Measurements from ENCODE around the gene HMX1.

HMX1 gene

DNA sequence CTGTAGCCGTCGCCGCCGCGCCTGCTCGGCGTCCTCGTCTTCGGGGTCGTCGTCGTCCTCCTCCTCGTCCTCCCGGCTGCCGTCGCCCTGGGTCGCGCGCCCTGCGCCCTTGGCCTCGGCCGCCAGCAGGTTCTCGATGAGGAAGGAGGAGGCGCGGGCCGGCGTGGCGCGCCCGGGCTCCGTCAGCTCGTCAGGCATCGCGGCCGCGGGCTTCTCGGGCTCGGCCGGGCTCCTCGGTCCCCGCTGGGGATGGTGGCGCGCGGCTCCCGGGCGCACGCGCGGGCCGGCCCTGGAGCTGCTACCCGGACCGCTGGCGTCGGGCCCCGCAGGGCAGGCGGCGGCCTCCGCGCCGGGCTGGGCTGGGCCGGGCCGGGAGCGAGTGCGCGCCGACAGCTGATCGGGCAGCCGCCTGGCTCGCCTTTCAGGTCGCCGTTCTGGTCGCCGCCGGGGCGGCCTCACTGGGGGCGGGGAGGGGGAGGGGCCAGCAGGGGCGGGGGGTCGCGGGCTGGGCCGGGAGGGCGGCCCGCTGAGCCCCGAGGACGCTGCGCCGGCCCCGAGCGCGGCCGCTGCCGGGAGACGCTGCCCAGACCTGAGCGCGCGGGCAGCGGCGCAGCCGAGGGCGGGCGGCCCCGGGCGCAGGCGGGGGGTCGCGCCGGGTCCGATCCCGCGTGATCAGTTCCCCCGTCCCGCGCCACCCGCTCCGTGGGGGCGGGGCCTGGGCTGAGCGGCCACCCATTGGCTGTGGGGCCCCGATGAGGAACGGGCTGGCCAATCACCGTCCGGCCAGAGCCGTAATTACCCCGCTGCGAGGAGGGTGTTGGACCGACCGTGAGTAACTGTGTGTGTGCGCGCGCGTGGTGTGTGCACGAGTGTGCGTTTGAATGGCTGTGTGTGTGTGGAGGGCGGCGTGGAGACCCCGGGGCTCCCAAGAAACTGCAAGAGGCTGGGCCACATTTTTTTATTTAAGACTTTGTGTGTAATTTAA, at the start of gene HMX1:
TSS of gene HMX1 (minus strand) at position 423 of the 985 bp plus-strand sequence. CDS start at position 198, 225 bp downstream.
- H3K9me3 ChIP-seq (ENCODE audit: control insufficient read depth, low read length): no peaks in the 10 kb centered on the region
- H3K36me3 ChIP-seq (ENCODE audit: control insufficient read depth, insufficient read depth, low read length): no peaks in the 10 kb centered on the region
- H3K4me1 ChIP-seq (ENCODE audit: control insufficient read depth, insufficient read depth, low read length): no peaks in the 10 kb centered on the region
- H3K27me3 ChIP-seq (ENCODE audit: control insufficient read depth, insufficient read depth, low read length): peaks cover 88% of the 10 kb centered on the region
- H3K4me3 ChIP-seq (ENCODE audit: low read length): no peak within 1 kb of the TSS
- no peak within 1 kb of the TSS for H3K9ac ChIP-seq (ENCODE audit: low read length)

DNA sequence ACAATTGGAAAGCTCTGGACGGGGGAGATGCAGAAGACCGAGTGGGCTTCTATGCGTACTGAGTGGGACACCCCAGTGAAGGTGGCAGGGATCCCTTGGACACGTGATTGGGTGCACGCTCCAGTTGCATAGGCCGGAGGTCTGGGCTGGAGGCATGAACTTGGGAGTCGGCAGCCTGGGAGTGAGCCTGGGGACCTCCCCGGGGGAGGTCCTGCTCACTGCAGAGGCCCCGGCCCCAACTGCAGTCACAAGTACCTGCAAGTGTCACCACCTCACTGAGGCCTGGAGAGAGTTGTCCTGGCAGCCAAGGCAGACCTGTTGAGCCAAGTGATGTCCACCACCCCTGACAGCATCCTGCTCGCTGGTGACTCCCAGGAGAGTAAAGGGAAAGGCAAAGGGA, 49.3 kb upstream of the HMX1 start:
- H3K9ac ChIP-seq (ENCODE audit: low read length): no peak overlapping the region
- H3K36me3 ChIP-seq (ENCODE audit: control insufficient read depth, insufficient read depth, low read length): no peaks in the 10 kb centered on the region
- H3K4me1 ChIP-seq (ENCODE audit: control insufficient read depth, insufficient read depth, low read length): no peaks in the 10 kb centered on the region
- no peaks in the 10 kb centered on the region for H3K9me3 ChIP-seq (ENCODE audit: control insufficient read depth, low read length)
- no peak overlapping the region for H3K4me3 ChIP-seq (ENCODE audit: low read length)
- H3K27me3 ChIP-seq (ENCODE audit: control insufficient read depth, insufficient read depth, low read length): peaks cover 5% of the 10 kb centered on the region

DNA sequence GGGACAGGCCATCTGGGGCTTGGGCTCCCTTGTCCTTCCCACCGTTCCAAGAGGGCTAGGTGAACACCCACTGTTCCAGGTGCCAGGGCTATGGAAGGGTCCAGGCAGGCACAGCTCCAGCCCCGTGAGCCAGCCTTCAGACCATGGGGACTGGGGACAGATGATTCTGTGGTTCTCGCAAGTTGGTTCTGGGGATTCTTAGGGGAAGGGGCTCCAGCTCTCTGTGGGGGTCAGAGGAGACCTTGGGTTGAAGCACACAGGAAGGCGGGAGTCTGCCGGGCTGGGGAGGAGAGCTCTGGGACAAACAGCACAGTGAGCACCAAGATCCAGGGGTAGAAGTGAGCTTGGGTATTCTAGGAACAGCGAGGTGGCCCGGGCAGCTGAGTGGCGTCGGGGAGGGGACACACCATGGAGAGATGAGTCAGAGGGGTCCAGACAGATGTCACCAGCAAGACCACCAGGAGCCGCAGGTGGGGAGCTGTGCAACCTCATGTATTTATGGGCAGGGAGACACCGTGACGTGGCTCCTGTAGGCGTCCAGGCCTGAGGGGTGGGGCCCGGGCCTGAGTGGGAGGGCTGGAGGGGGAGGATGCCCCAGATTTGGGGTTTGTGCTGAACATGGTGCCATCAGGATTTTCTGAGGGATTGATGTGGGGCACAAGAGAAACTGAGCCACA, 48.8 kb upstream of the HMX1 start:
- Histone ChIP-seq H3K4me3 (ENCODE audit: low read length) (no peak overlapping the region), H3K9me3 (ENCODE audit: control insufficient read depth, low read length) (no peaks in the 10 kb centered on the region), H3K27me3 (ENCODE audit: control insufficient read depth, insufficient read depth, low read length) (peaks cover 5% of the 10 kb centered on the region), H3K9ac (ENCODE audit: low read length) (no peak overlapping the region), H3K4me1 (ENCODE audit: control insufficient read depth, insufficient read depth, low read length) (no peaks in the 10 kb centered on the region), H3K36me3 (ENCODE audit: control insufficient read depth, insufficient read depth, low read length) (no peaks in the 10 kb centered on the region)

DNA sequence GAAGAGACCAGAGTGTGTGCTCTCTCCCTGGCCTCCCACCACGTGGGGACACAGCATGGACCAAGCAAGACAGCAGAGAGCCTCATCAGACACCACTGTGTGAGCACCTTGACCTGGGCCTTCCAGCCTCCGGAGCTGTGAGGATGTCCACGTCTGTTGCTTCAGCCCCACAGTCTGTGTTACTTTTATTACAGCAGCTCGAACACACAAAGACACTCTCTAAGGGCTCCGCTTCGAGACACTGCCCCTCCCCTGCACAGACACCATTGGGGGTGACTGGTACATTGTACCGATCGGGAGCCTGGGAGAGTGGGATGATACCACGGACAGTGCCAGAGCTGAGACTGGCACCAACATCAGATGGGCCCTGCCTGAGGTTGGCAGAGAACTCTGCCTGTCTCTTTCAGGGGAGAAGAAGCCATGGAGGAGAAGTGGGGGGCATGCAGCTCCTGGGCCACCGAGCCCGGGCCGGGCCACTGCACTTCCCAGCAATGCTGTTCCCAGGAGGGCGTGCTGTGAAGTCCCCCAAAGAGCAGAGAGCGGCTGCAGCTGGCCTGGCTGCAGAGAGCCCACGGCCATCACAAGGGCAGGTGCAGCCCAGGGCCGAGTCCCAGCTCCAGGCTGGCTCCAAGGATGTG, 48.1 kb upstream of the HMX1 start:
- Histone ChIP-seq H3K4me1 (ENCODE audit: control insufficient read depth, insufficient read depth, low read length) (no peaks in the 10 kb centered on the region), H3K36me3 (ENCODE audit: control insufficient read depth, insufficient read depth, low read length) (no peaks in the 10 kb centered on the region), H3K27me3 (ENCODE audit: control insufficient read depth, insufficient read depth, low read length) (peaks cover 5% of the 10 kb centered on the region), H3K4me3 (ENCODE audit: low read length) (no peak overlapping the region), H3K9me3 (ENCODE audit: control insufficient read depth, low read length) (no peaks in the 10 kb centered on the region), H3K9ac (ENCODE audit: low read length) (no peak overlapping the region)

DNA sequence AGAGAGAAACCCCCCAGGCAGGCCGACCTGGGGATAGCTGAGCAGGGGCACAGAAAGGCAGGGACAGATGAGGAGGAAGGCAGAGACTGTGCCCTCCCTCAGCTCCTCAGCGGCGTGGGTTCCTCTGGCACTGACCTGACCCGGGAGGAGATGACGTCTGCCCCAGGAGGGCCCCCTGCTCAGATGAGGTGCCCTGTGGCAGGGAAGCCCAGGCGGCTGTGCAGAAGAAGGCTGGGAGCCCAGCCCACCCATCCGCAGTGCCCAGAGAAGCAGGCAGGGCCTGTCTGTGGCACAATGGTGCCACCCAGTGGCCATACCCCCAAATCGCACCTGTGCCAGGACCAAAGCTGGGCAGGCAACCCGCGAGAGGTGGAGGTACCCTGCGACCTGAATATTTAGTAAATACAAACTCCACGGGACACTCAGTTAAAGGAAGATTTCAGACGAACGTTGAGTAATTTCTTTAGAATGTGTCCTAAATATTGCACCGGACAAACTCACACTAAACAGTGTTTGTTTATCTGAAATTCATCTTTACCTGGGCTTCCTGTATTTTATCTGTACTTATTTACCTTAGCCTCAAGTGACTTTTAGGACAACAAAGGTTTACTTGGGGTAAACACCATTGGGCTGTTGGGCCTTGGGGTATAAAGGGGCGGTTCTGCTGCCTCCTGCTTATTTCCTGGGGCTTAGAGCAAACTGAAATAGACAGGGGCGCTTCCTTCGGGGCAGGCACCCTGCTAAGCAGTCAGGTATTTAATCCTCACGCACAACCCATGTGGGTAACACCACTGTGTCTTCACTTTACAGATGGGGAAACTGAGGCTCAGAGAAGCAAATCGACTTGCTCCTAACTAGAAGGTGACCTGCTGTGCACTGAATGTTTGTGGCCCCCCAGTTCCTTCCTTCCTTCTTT, 46.5 kb upstream of the HMX1 start:
- Histone ChIP-seq H3K36me3 (ENCODE audit: control insufficient read depth, insufficient read depth, low read length) (no peaks in the 10 kb centered on the region), H3K4me3 (ENCODE audit: low read length) (no peak overlapping the region), H3K4me1 (ENCODE audit: control insufficient read depth, insufficient read depth, low read length) (no peaks in the 10 kb centered on the region), H3K9ac (ENCODE audit: low read length) (no peak overlapping the region), H3K27me3 (ENCODE audit: control insufficient read depth, insufficient read depth, low read length) (peaks cover 5% of the 10 kb centered on the region), H3K9me3 (ENCODE audit: control insufficient read depth, low read length) (no peaks in the 10 kb centered on the region)

DNA sequence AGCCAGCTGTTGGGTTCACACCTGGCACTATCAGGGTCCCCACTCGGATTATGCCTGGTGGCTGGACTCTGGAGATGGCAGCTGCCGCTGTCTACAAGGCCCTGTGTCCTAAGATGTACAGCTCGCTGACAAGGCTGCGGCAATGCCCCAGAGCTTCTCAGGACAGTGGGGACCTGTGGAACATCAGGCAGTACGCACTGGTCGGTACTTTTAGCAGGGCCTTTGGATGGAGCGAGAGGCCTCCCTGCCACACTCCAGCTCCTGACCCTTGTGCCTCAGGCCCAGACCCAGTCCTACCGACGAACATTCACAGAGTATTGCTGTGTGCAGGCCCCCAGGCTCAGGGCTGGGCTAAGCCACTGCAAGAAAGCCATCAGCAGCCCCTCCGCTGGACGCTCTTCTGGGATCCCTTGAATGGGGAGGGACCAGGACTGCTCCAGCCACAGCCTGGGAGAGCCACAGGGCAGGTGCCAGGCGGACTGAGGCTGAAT, 45.7 kb upstream of the HMX1 start:
- peaks cover 5% of the 10 kb centered on the region for H3K27me3 ChIP-seq (ENCODE audit: control insufficient read depth, insufficient read depth, low read length)
- H3K9ac ChIP-seq (ENCODE audit: low read length): no peak overlapping the region
- H3K4me3 ChIP-seq (ENCODE audit: low read length): no peak overlapping the region
- H3K4me1 ChIP-seq (ENCODE audit: control insufficient read depth, insufficient read depth, low read length): no peaks in the 10 kb centered on the region
- no peaks in the 10 kb centered on the region for H3K36me3 ChIP-seq (ENCODE audit: control insufficient read depth, insufficient read depth, low read length)
- no peaks in the 10 kb centered on the region for H3K9me3 ChIP-seq (ENCODE audit: control insufficient read depth, low read length)

GRCh38 chr4:8916906-8917305, 45.3 kb upstream of the HMX1 start:
- no peak overlapping the region for H3K4me3 ChIP-seq (ENCODE audit: low read length)
- no peaks in the 10 kb centered on the region for H3K9me3 ChIP-seq (ENCODE audit: control insufficient read depth, low read length)
- H3K9ac ChIP-seq (ENCODE audit: low read length): no peak overlapping the region
- H3K36me3 ChIP-seq (ENCODE audit: control insufficient read depth, insufficient read depth, low read length): no peaks in the 10 kb centered on the region
- peaks cover 5% of the 10 kb centered on the region for H3K27me3 ChIP-seq (ENCODE audit: control insufficient read depth, insufficient read depth, low read length)
- H3K4me1 ChIP-seq (ENCODE audit: control insufficient read depth, insufficient read depth, low read length): no peaks in the 10 kb centered on the region

DNA sequence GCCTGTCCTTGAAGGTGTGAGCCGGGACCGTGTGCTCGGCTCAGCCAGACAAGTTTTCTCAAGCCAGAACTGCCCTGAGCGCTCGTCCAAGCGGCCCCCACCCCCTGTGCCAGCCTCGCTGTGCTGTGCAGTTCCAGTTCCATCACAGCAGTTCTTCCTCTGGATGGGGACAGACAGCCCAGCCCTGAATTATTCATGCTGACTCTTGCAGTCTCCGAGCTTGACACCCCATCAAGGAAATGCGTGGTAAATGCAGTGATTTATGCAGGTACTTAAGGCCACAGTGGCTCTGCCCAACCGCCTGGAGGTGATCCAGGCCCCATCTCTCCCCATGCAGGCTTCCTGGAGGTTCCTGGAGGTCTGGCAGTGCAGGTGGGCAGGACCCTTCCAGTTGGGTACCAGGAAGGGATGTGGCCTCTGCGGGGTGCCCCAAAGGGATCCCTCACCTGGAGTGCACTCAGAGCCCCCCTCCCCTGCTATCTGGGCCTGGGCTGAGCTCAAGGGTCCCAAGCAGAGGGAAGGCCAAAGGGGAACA, 44.8 kb upstream of the HMX1 start:
- no peak overlapping the region for H3K4me3 ChIP-seq (ENCODE audit: low read length)
- no peaks in the 10 kb centered on the region for H3K36me3 ChIP-seq (ENCODE audit: control insufficient read depth, insufficient read depth, low read length)
- H3K4me1 ChIP-seq (ENCODE audit: control insufficient read depth, insufficient read depth, low read length): no peaks in the 10 kb centered on the region
- no peaks in the 10 kb centered on the region for H3K9me3 ChIP-seq (ENCODE audit: control insufficient read depth, low read length)
- H3K27me3 ChIP-seq (ENCODE audit: control insufficient read depth, insufficient read depth, low read length): peaks cover 5% of the 10 kb centered on the region
- H3K9ac ChIP-seq (ENCODE audit: low read length): no peak overlapping the region

DNA sequence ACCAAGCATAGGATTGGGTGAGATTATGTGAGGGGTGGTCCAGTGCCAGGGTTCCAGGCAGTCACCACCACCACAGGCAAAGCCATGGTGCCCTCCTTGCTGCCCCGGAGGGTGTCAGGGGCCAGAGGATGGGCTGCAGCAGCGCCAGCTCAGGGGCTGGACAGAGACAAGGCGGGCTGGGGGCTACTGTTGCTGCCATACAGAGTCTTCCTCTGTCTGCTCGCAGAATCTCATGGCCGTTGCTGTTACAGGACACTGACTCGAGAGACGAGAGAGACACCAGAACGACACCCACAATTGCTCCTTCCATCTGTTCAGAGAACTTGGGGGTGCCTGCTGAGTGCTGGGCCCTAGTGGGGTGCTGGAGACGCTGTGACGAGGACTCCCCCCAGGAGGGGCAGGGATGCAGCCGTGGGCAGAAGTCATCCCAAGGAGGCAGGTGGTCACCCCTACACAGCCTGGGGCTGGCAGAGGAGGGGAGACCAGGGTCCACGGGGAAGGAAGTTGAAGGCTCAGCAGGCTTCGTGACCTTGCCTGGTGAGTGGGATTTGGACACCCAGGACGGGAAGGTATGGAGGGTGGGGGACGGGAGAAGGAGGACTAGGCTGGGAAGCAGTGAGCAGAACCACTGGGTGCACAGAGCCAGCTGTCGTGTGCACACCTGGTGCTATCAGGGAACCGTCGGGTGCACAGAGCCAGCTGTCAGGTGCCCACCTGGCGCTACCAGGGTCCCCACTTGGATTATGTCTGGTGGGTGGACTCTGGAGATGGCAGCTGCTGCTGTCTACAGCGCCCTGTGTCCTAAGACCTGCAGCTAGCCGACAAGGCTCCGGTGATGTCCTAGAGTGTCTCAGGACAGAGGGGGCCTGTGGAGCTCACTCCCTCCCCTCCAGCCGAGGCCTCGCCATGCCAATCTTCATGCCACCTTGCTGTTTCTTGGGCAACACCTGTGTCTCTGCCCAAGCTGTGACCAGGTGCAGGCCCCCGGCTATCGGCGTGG, 43.9 kb upstream of the HMX1 start:
- Histone ChIP-seq H3K9me3 (ENCODE audit: control insufficient read depth, low read length) (no peaks in the 10 kb centered on the region), H3K9ac (ENCODE audit: low read length) (no peak overlapping the region), H3K27me3 (ENCODE audit: control insufficient read depth, insufficient read depth, low read length) (peaks cover 5% of the 10 kb centered on the region), H3K4me1 (ENCODE audit: control insufficient read depth, insufficient read depth, low read length) (no peaks in the 10 kb centered on the region), H3K36me3 (ENCODE audit: control insufficient read depth, insufficient read depth, low read length) (no peaks in the 10 kb centered on the region), H3K4me3 (ENCODE audit: low read length) (no peak overlapping the region)

GRCh38 chr4:8914461-8915171, 43.0 kb upstream of the HMX1 start:
- Histone ChIP-seq H3K4me1 (ENCODE audit: control insufficient read depth, insufficient read depth, low read length) (no peaks in the 10 kb centered on the region), H3K4me3 (ENCODE audit: low read length) (no peak overlapping the region), H3K9me3 (ENCODE audit: control insufficient read depth, low read length) (no peaks in the 10 kb centered on the region), H3K36me3 (ENCODE audit: control insufficient read depth, insufficient read depth, low read length) (no peaks in the 10 kb centered on the region), H3K27me3 (ENCODE audit: control insufficient read depth, insufficient read depth, low read length) (peaks cover 3% of the 10 kb centered on the region), H3K9ac (ENCODE audit: low read length) (no peak overlapping the region)

All from mucosa of stomach (tissue), 1 donor.